ENCODE measurements around the gene A2M. TPM values are rescaled to one million over a fixed set of nuclear protein-coding genes. Genes with fewer than 3 reads are reported as not detected.

Gene A2M
- total and polyA plus RNA-seq, 10 of the 15 experiments (the other 5 are each of a cell fraction or from before 2014, with no cell fraction given): 0.03 to 3.5 (median 0.20) TPM; not detected in 5

DNA sequence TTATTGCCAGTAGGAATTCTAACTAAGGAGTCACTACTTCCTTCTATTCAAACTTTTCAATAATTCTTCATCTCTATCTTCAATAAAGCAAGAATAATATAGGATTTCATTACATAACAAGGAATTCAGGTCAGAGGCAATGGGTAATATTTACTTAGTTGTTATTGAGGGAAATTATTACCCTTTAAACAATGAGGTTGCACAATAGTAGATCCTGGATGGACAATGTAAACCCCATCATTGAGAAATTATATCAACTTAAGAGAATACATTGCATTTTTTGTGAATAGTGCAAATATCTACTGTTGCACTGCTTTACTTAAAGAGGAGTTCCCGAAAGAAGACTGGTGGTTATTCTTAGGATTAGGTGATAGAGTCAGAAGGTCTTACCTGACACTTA, 43.8 kb downstream of the A2M start:
- Histone ChIP-seq H4K20me1 (ENCODE audit: control insufficient read depth, insufficient read depth) (no peaks in the 10 kb centered on the region), H2AFZ (ENCODE audit: control insufficient read depth, low read depth, low read length) (no peak overlapping the region), H3K36me3 (ENCODE audit: control insufficient read depth in 2 of 2, insufficient read depth in 2 of 2, low read length in 1 of 2) (no peaks in the 10 kb centered on the region), H3K79me2 (ENCODE audit: control insufficient read depth, insufficient read depth, low read length) (no peaks in the 10 kb centered on the region), H3K27ac (ENCODE audit: control insufficient read depth, insufficient read depth) (no peak overlapping the region), H3K4me3 (no peak overlapping the region), H3K27me3 (replicated peaks in 1 of 2; ENCODE audit: control insufficient read depth in 2 of 2, insufficient read depth in 2 of 2, low read length in 1 of 2) (no peaks in the 10 kb centered on the region; a peak in 1 of 4 replicates), H3K9me3 (replicated peaks; ENCODE audit: control insufficient read depth, insufficient read depth, low read length) (no peaks in the 10 kb centered on the region), H3K4me1 (ENCODE audit: control insufficient read depth, insufficient read depth, low read length) (no peaks in the 10 kb centered on the region), H3K4me2 (ENCODE audit: control insufficient read depth, insufficient read depth) (no peak overlapping the region), H3K9ac (ENCODE audit: control insufficient read depth, insufficient read depth, low read length) (no peak overlapping the region)
- intact Hi-C loops (cut with micrococcal nuclease; ENCODE audit: unreplicated experiment) (no loop called here), in situ Hi-C loops (cut with MboI) (no loop called here)
- BruUV-seq (replicated peaks): no TSS peak
- DNase-seq (ENCODE audit: low read depth, low spot score): no peak
- POLR2A ChIA-PET: no interaction called here
- RAD21 ChIA-PET (ENCODE audit: unreplicated experiment): no interaction called here
- SMC1A ChIA-PET (ENCODE audit: uncharacterized antibody, unreplicated experiment): no interaction called here
- FAIRE-seq: no peak
- TF ChIP-seq HDAC6 (IDR thresholded peaks at IDR 0.05; ENCODE audit: unreplicated experiment): no peak
- TF ChIP-seq SRF (IDR thresholded peaks at IDR 0.05; ENCODE audit: low read depth in 2 of 2, low read length in 2 of 2): no peak
- TF ChIP-seq, protein P1, sequence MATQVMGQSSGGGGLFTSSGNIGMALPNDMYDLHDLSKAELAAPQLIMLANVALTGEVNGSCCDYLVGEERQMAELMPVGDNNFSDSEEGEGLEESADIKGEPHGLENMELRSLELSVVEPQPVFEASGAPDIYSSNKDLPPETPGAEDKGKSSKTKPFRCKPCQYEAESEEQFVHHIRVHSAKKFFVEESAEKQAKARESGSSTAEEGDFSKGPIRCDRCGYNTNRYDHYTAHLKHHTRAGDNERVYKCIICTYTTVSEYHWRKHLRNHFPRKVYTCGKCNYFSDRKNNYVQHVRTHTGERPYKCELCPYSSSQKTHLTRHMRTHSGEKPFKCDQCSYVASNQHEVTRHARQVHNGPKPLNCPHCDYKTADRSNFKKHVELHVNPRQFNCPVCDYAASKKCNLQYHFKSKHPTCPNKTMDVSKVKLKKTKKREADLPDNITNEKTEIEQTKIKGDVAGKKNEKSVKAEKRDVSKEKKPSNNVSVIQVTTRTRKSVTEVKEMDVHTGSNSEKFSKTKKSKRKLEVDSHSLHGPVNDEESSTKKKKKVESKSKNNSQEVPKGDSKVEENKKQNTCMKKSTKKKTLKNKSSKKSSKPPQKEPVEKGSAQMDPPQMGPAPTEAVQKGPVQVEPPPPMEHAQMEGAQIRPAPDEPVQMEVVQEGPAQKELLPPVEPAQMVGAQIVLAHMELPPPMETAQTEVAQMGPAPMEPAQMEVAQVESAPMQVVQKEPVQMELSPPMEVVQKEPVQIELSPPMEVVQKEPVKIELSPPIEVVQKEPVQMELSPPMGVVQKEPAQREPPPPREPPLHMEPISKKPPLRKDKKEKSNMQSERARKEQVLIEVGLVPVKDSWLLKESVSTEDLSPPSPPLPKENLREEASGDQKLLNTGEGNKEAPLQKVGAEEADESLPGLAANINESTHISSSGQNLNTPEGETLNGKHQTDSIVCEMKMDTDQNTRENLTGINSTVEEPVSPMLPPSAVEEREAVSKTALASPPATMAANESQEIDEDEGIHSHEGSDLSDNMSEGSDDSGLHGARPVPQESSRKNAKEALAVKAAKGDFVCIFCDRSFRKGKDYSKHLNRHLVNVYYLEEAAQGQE (IDR thresholded peaks at IDR 0.05; ENCODE audit: low read depth, low read length): no peak
- no peak for TF ChIP-seq SIX5 (IDR thresholded peaks at IDR 0.05; ENCODE audit: low read depth, low read length, severe bottlenecking)
- TF ChIP-seq SP1 (IDR thresholded peaks at IDR 0.05; ENCODE audit: low read depth, low read length): no peak
- TF ChIP-seq GATAD2B (conservative IDR thresholded peaks at IDR 0.05; ENCODE audit: low read depth): no peak
- no peak for TF ChIP-seq IKZF2 (IDR thresholded peaks at IDR 0.05)
- TF ChIP-seq BACH1 (IDR thresholded peaks at IDR 0.05; ENCODE audit: borderline replicate concordance): no peak
- TF ChIP-seq NR2C2 (IDR thresholded peaks at IDR 0.05; ENCODE audit: borderline replicate concordance, control insufficient read depth, insufficient read length, low read depth): no peak
- TF ChIP-seq RAD51 (IDR thresholded peaks at IDR 0.05): no peak
- no peak for TF ChIP-seq JUND (IDR thresholded peaks at IDR 0.05; ENCODE audit: low read depth, low read length)
- no peak for TF ChIP-seq POU2F2 (IDR thresholded peaks at IDR 0.05; ENCODE audit: borderline replicate concordance, low read depth, low read length)
- no peak for TF ChIP-seq NFIC (IDR thresholded peaks at IDR 0.05; ENCODE audit: low read depth, low read length)
- no peak for TF ChIP-seq EGR1 (IDR thresholded peaks at IDR 0.05; ENCODE audit: borderline replicate concordance in 1 of 2, low read depth in 2 of 2, low read length in 2 of 2)
- TF ChIP-seq BRCA1 (IDR thresholded peaks at IDR 0.05; ENCODE audit: low read depth, low read length): no peak
- TF ChIP-seq, protein P2, sequence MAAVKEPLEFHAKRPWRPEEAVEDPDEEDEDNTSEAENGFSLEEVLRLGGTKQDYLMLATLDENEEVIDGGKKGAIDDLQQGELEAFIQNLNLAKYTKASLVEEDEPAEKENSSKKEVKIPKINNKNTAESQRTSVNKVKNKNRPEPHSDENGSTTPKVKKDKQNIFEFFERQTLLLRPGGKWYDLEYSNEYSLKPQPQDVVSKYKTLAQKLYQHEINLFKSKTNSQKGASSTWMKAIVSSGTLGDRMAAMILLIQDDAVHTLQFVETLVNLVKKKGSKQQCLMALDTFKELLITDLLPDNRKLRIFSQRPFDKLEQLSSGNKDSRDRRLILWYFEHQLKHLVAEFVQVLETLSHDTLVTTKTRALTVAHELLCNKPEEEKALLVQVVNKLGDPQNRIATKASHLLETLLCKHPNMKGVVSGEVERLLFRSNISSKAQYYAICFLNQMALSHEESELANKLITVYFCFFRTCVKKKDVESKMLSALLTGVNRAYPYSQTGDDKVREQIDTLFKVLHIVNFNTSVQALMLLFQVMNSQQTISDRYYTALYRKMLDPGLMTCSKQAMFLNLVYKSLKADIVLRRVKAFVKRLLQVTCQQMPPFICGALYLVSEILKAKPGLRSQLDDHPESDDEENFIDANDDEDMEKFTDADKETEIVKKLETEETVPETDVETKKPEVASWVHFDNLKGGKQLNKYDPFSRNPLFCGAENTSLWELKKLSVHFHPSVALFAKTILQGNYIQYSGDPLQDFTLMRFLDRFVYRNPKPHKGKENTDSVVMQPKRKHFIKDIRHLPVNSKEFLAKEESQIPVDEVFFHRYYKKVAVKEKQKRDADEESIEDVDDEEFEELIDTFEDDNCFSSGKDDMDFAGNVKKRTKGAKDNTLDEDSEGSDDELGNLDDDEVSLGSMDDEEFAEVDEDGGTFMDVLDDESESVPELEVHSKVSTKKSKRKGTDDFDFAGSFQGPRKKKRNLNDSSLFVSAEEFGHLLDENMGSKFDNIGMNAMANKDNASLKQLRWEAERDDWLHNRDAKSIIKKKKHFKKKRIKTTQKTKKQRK (IDR thresholded peaks at IDR 0.05; ENCODE audit: low read depth, low read length): no peak
- no peak for TF ChIP-seq POLR2A (IDR thresholded peaks at IDR 0.05; ENCODE audit: low read depth, low read length)
- no peak for TF ChIP-seq KAT2A (conservative IDR thresholded peaks at IDR 0.05; ENCODE audit: control insufficient read depth, low read depth, low read length)
- no peak for TF ChIP-seq SMARCA5 (IDR thresholded peaks at IDR 0.05)
- TF ChIP-seq TCF3 (IDR thresholded peaks at IDR 0.05; ENCODE audit: borderline replicate concordance, insufficient read depth, low read depth, low read length): no peak
- CTCF ChIA-PET: no interaction called here
- 30% methylated on average over 1 of the region's 1 CpG for WGBS (ENCODE audit: insufficient coverage, insufficient replicate concordance, low lambda C conversion rate, missing lambda C conversion rate)
- ATAC-seq: no peak
